ENCODE data around the gene ANTXRL.

GRCh38 chr10:46301721-46302479 is 15.1 kb downstream of the ANTXRL start:
- TF ChIP-seq CTCF (IDR thresholded peaks at IDR 0.05; ENCODE audit: poor library complexity, severe bottlenecking) (no peak), EP300 (conservative IDR thresholded peaks at IDR 0.05; ENCODE audit: poor library complexity, severe bottlenecking) (no peak), POLR2AphosphoS5 (IDR thresholded peaks at IDR 0.05) (no peak), MXI1 (conservative IDR thresholded peaks at IDR 0.05; ENCODE audit: poor library complexity, severe bottlenecking) (no peak), EZH2 (IDR thresholded peaks at IDR 0.05; ENCODE audit: borderline replicate concordance, insufficient read depth, low read length, poor library complexity, severe bottlenecking) (no peak)
- TF ChIP-seq, protein P1, sequence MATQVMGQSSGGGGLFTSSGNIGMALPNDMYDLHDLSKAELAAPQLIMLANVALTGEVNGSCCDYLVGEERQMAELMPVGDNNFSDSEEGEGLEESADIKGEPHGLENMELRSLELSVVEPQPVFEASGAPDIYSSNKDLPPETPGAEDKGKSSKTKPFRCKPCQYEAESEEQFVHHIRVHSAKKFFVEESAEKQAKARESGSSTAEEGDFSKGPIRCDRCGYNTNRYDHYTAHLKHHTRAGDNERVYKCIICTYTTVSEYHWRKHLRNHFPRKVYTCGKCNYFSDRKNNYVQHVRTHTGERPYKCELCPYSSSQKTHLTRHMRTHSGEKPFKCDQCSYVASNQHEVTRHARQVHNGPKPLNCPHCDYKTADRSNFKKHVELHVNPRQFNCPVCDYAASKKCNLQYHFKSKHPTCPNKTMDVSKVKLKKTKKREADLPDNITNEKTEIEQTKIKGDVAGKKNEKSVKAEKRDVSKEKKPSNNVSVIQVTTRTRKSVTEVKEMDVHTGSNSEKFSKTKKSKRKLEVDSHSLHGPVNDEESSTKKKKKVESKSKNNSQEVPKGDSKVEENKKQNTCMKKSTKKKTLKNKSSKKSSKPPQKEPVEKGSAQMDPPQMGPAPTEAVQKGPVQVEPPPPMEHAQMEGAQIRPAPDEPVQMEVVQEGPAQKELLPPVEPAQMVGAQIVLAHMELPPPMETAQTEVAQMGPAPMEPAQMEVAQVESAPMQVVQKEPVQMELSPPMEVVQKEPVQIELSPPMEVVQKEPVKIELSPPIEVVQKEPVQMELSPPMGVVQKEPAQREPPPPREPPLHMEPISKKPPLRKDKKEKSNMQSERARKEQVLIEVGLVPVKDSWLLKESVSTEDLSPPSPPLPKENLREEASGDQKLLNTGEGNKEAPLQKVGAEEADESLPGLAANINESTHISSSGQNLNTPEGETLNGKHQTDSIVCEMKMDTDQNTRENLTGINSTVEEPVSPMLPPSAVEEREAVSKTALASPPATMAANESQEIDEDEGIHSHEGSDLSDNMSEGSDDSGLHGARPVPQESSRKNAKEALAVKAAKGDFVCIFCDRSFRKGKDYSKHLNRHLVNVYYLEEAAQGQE (IDR thresholded peaks at IDR 0.05; ENCODE audit: borderline replicate concordance) = no peak

Measured in neural cell (in vitro differentiated cells).